ENCODE data around the gene ZNF362. TPM values are rescaled to one million over a fixed set of nuclear protein-coding genes. Genes with fewer than 3 reads are reported as not detected.

The ZNF362 gene
- total and polyA plus RNA-seq, 2 donors (not counting 1 experiment from before 2014, with no cell fraction given), result 3.8 to 5.7 TPM

Other genes with a start within 250 kb of the ZNF362 start
- gene AK2, start 219.6 kb upstream of the ZNF362 start, total RNA-seq, result 59.3 and 62.6 TPM in 2 replicates
- gene AK2, start 219.6 kb upstream of the ZNF362 start, polyA plus RNA-seq, result 141 and 155 TPM in 2 replicates
- gene AZIN2, start 175.3 kb upstream of the ZNF362 start, total RNA-seq, result 4.4 and 9.1 TPM in 2 replicates
- 2.1 and 3.2 TPM in 2 replicates for gene AZIN2, start 175.3 kb upstream of the ZNF362 start, polyA plus RNA-seq
- gene TRIM62, start 74.4 kb upstream of the ZNF362 start, total RNA-seq, result 1.8 and 3.1 TPM in 2 replicates
- 2.4 and 3.1 TPM in 2 replicates for gene TRIM62, start 74.4 kb upstream of the ZNF362 start, polyA plus RNA-seq
- gene A3GALT2, start 64.6 kb downstream of the ZNF362 start, total RNA-seq, result not detected in 2 replicates
- gene A3GALT2, start 64.6 kb downstream of the ZNF362 start, polyA plus RNA-seq, result not detected in 2 replicates
- 62.6 and 66.3 TPM in 2 replicates for gene PHC2, start 174.6 kb downstream of the ZNF362 start, total RNA-seq
- gene PHC2, start 174.6 kb downstream of the ZNF362 start, polyA plus RNA-seq, result 75.8 and 84.1 TPM in 2 replicates
- 8.7 and 13.0 TPM in 2 replicates for gene ZSCAN20, start 216.2 kb downstream of the ZNF362 start, total RNA-seq
- 2.0 and 3.1 TPM in 2 replicates for gene ZSCAN20, start 216.2 kb downstream of the ZNF362 start, polyA plus RNA-seq